Small intestine (tissue), 7 donors: ENCODE results near the gene UNKL. TPM values are rescaled to one million over a fixed set of nuclear protein-coding genes. Genes with fewer than 3 reads are reported as not detected.

Experiments used
- DNase-seq, 2 donors: peaks; one replicate each; pipeline versions ENCODE4 v3.0.0 to v3.0.0-alpha.2; 2013
- FAIRE-seq: peaks from 2 replicates; lab custom pipeline; 2012; peaks lifted over from hg19 to GRCh38; lab: Jason Lieb, UNC
- H3K27ac ChIP-seq, 3 donors: one replicate each; pipeline ENCODE4 v1.5.1; 2013; ENCODE audit warnings: low read length in 2 of 3, mild to moderate bottlenecking in 2 of 3, control low read depth in 1 of 3, inconsistent platforms in 1 of 3, low read depth in 1 of 3, moderate library complexity in 1 of 3
- H3K27me3 ChIP-seq, 3 donors: one replicate each; pipeline ENCODE4 v1.6.1; 2013; ENCODE audit warnings: low read length in 3 of 3, inconsistent platforms in 1 of 3; ENCODE audit not compliant: control insufficient read depth in 3 of 3, insufficient read depth in 3 of 3
- H3K36me3 ChIP-seq, 3 donors: one replicate each; pipeline ENCODE4 v1.6.1; 2013; ENCODE audit warnings: low read length in 3 of 3, inconsistent platforms in 1 of 3, low read depth in 1 of 3, mild to moderate bottlenecking in 1 of 3, moderate library complexity in 1 of 3; ENCODE audit not compliant: control insufficient read depth in 3 of 3, insufficient read depth in 2 of 3
- H3K4me1 ChIP-seq, 3 donors: one replicate each; pipeline ENCODE4 v1.6.1; 2013; ENCODE audit warnings: low read length in 2 of 3, inconsistent platforms in 1 of 3, low read depth in 1 of 3, mild to moderate bottlenecking in 1 of 3, moderate library complexity in 1 of 3; ENCODE audit not compliant: control insufficient read depth in 3 of 3, insufficient read depth in 2 of 3
- H3K4me3 ChIP-seq, 3 donors: one replicate each; pipeline ENCODE4 v1.5.1; 2013; ENCODE audit warnings: low read length in 3 of 3, control low read depth in 1 of 3, inconsistent platforms in 1 of 3, low read depth in 1 of 3, mild to moderate bottlenecking in 1 of 3, moderate library complexity in 1 of 3
- H3K9me3 ChIP-seq, 2 donors: one replicate each; pipeline ENCODE4 v1.6.1; 2013; ENCODE audit warnings: low read depth in 1 of 2, low read length in 1 of 2; ENCODE audit not compliant: control insufficient read depth in 2 of 2, insufficient read depth in 1 of 2
- WGBS, 3 donors: extraction: QIAGEN DNeasy Blood & Tissue Kit; methylation state at CpG; one replicate each; pipeline ENCODE4 v1.1.7; 2013; 5-methylcytosine and 5-hydroxymethylcytosine counted together
- polyA plus RNA-seq, 4 donors: library from polyadenylated mRNA; stranded (reverse) in 3 of 4; unstranded in 1 of 4; fragments of 200-250 nt in 3 of 4; fragments of 120-200 nt in 1 of 4; gene quantifications; one replicate each; pipeline versions ENCODE4 v1.2.1 to v1.2.3, GENCODE V29; 2013
- donor health status: healthy with polysubstance abuse.
- donor health status: control.
- donor health status: control.
- donor health status: Bipolar disorder and iron deficiency.
- donor health status: healthy.

UNKL gene
- polyA plus RNA-seq, 4 donors = 1.9 to 21.1 (median 4.6) TPM

- no peak for DNase-seq
- H3K4me1 ChIP-seq = no peaks in the 10 kb centered on the region
- H3K27me3 ChIP-seq = no peaks in the 10 kb centered on the region
- no peak overlapping the region for H3K27ac ChIP-seq
- H3K4me3 ChIP-seq = no peak overlapping the region
- WGBS, 3 donors = 87 to 91% (median 89%) methylated on average over 19 to 22 of the region's 22 CpGs
- H3K9me3 ChIP-seq = no peaks in the 10 kb centered on the region
- no peak for FAIRE-seq
- peaks cover 12 to 81% (median 16%) of the 10 kb centered on the region in 3 donors for H3K36me3 ChIP-seq
Observed at GRCh38 chr16:1364510-1364909, 50.0 kb downstream of the UNKL start.

DNA sequence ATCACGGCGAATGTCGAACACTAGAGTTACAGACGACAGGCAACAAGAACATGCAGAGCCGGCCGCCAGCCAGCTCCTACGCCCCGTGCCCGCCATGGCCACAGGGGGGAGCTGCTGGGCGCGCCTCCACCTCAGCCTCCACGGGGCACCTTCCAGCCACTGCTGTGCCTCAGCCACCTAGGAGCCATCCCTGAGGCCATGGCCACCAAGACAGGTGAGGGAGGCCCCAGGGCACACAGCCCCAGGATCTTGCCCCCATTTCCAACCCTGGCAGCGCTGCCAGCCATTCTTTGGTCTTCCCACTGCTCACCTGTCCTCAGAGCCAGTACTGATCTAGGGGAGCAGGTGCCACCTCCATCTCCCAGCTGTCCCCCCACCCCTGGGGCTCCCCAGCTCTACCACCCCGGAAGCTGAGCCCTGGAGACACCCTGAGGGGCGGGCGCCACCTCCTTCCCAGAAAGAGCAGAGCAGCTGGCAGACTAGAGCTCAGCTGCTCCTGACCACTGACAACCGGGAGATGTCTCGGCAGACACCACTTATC is 50.9 kb downstream of the UNKL start:
- Histone ChIP-seq H3K9me3 (no peaks in the 10 kb centered on the region), H3K4me1 (no peaks in the 10 kb centered on the region), H3K36me3 (peaks cover 12 to 82% (median 16%) of the 10 kb centered on the region in 3 donors), H3K4me3 (no peak overlapping the region), H3K27me3 (no peaks in the 10 kb centered on the region), H3K27ac (no peak overlapping the region)
- FAIRE-seq (no peak), DNase-seq (peak; percentile 68 to 73)
- 35 to 44% (median 43%) methylated on average over 18 of the region's 18 CpGs for WGBS, 3 donors

- Histone ChIP-seq H3K4me1 (no peaks in the 10 kb centered on the region), H3K27me3 (no peaks in the 10 kb centered on the region), H3K4me3 (no peak overlapping the region), H3K36me3 (peaks cover 12 to 84% (median 16%) of the 10 kb centered on the region in 3 donors), H3K27ac (no peak overlapping the region), H3K9me3 (no peaks in the 10 kb centered on the region)
- WGBS, 3 donors = 84 to 85% (median 85%) methylated on average over 11 of the region's 11 CpGs
- DNase-seq (no peak), FAIRE-seq (no peak)
Observed at GRCh38 chr16:1362807-1363206, 51.7 kb downstream of the UNKL start.

DNA sequence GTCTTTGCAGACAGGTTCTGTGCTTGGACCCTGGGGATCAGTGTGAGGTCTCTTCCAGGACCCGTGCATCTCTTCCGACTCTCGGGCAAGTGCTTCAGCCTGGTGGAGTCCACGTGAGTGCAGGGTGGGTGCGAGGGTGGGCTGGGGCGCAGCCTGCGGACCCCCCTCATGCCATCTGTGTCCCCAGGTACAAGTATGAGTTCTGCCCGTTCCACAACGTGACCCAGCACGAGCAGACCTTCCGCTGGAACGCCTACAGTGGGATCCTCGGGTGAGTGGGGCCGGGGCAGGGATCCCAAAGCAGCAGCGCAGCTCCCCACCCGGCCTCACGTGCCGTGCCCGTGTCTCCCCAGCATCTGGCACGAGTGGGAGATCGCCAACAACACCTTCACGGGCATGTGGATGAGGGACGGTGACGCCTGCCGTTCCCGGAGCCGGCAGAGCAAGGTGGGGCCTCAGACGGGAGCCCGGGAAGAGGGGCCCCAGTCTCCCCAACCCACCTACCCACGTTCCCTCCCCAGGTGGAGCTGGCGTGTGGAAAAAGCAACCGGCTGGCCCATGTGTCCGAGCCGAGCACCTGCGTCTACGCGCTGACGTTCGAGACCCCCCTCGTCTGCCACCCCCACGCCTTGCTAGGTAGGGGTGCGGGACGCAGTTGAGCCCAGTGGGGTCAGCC is 52.7 kb downstream of the UNKL start:
- DNase-seq = no peak
- Histone ChIP-seq H3K27ac (no peak overlapping the region), H3K4me1 (no peaks in the 10 kb centered on the region), H3K27me3 (no peaks in the 10 kb centered on the region), H3K4me3 (no peak overlapping the region), H3K36me3 (peaks cover 10 to 82% (median 13%) of the 10 kb centered on the region in 3 donors), H3K9me3 (no peaks in the 10 kb centered on the region)
- no peak for FAIRE-seq
- 93 to 95% (median 94%) methylated on average over 40 to 43 of the region's 43 CpGs for WGBS, 3 donors

DNA sequence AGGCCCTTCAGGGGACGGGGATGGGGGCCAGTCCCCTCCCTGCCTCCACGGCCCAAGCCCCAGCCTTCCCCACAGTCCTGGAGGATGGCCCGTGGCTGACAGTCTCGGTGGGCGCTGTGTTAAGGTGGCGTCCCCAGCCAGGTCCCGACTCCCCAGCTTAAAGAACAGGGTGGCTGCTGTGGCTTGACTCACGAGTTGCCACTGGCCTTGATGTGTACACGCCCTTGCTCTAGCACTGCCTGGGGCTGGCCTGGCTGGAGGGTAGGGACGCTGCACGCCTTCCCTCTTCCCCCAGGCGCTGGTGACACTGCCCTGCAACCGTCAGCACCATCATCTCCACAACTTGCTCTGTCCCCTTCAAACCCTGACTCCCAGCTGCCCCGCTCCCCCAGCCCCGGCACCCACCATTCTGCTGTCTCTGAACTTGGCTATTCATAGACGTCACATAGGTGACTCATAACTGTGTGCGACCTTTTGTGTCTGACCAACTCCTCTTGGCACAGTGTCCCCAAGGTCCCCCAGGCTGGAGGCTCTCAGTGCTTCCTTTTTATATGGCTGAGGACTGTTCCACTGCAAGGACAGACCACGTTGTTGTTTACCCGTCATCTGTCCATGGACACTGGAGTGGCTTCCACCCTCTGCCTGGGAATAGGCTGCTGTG is 56.5 kb downstream of the UNKL start:
- WGBS, 3 donors = 82 to 84% (median 83%) methylated on average over 19 of the region's 19 CpGs
- H3K4me1 ChIP-seq = peaks cover 0 to 5% (median 0%) of the 10 kb centered on the region in 3 donors
- H3K4me3 ChIP-seq = no peak overlapping the region

DNA sequence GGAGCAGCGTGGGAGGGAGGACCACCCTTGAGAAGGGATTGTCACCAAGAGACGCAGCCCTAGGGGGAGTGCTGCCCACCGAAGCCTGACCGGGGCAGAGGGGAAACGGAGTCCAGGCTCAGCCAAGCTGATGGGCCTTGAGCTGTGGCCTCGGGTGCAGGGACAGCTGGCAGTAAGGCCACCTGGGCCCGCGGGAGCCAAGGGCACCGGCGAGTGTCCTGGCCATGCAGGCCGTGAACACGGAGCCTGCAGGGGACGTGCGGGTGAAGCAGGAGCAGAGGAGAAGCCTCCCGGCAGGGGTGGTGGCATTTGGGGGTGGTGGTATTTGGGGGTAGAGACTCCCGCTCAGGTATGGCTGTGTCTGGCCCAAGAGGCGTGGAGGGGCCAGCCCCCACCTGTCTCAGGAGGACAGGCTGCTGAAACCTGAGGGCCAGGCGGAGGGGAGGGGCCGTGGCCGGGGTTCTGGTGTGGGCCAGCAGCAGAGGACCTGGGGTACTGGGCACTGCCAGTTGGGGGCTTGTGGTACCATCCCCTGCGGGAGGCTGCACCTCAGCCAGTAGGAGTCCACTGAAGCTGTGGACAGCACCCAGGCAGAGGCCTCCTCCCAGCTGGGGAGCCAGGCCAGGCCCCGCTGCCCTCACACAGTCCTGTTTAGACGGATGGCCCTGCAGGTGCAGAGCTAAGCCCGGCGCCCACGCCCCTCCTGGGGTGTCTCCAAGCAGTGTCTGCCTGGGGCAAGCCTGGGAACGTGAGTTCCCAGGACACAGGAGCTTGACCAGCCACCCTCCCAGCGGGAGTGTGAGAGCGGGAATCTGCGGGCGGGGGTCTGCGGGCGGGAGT is 58.2 kb downstream of the UNKL start:
- Histone ChIP-seq H3K27ac (no peak overlapping the region), H3K4me1 (peaks cover 0 to 9% (median 4%) of the 10 kb centered on the region in 3 donors), H3K4me3 (no peak overlapping the region), H3K27me3 (no peaks in the 10 kb centered on the region), H3K36me3 (peaks cover 0 to 38% (median 0%) of the 10 kb centered on the region in 3 donors), H3K9me3 (no peaks in the 10 kb centered on the region)
- no peak for DNase-seq
- FAIRE-seq = no peak
- WGBS, 3 donors = 66 to 82% (median 69%) methylated on average over 23 to 33 of the region's 33 CpGs

More for the DNA sequence above, 56.5 kb downstream of the UNKL start:
- H3K27ac ChIP-seq = no peak overlapping the region
- no peaks in the 10 kb centered on the region for H3K27me3 ChIP-seq
- H3K36me3 ChIP-seq = peaks cover 0 to 56% (median 7%) of the 10 kb centered on the region in 3 donors
- no peaks in the 10 kb centered on the region for H3K9me3 ChIP-seq
- FAIRE-seq (no peak), DNase-seq (no peak)

- 83 to 85% (median 83%) methylated on average over 14 to 15 of the region's 15 CpGs for WGBS, 3 donors
- H3K27me3 ChIP-seq = no peaks in the 10 kb centered on the region
- DNase-seq (no peak), FAIRE-seq (no peak)
- peaks cover 0 to 13% (median 11%) of the 10 kb centered on the region in 3 donors for H3K4me1 ChIP-seq
- no peaks in the 10 kb centered on the region for H3K9me3 ChIP-seq
- peaks cover 0 to 32% (median 0%) of the 10 kb centered on the region in 3 donors for H3K36me3 ChIP-seq
- no peak overlapping the region for H3K27ac ChIP-seq
- no peak overlapping the region for H3K4me3 ChIP-seq
Observed at GRCh38 chr16:1355591-1355990, 58.9 kb downstream of the UNKL start.
